H9 (cell line): ENCODE measurements around the gene RUBCN. TPM values are rescaled to one million over a fixed set of nuclear protein-coding genes. Genes with fewer than 3 reads are reported as not detected.
A peak's percentile ranks its signal among the peaks of the same experiment; 100 is the strongest.

Experiments
- DNase-seq: peaks from one replicate; pipeline ENCODE4 v3.0.0-alpha.2; 2017
- H2AFZ ChIP-seq: one replicate; pipeline ENCODE4 v1.6.1; 2013; ENCODE audit warnings: mild to moderate bottlenecking, low read length, control low read depth, moderate library complexity
- H2AK5ac ChIP-seq: 2 replicates; pipeline ENCODE4 v1.6.1; 2013; ENCODE audit warnings: low read length, control low read depth, mixed read lengths; ENCODE audit not compliant: insufficient read length
- H2BK120ac ChIP-seq: one replicate; pipeline ENCODE4 v1.6.1; 2013; ENCODE audit warnings: low read depth, mild to moderate bottlenecking, low read length, control low read depth, inconsistent platforms; ENCODE audit not compliant: poor library complexity, severe bottlenecking
- H2BK12ac ChIP-seq: 2 replicates; pipeline ENCODE4 v1.6.1; 2013; ENCODE audit warnings: low read length, control low read depth, mixed read lengths, low read depth; ENCODE audit not compliant: insufficient read length
- H2BK15ac ChIP-seq: 2 replicates; pipeline ENCODE4 v1.6.1; 2013; ENCODE audit warnings: low read depth, low read length, control low read depth
- H2BK20ac ChIP-seq: one replicate; pipeline ENCODE4 v1.6.1; 2013; ENCODE audit warnings: low read depth, mild to moderate bottlenecking, low read length, control low read depth, inconsistent platforms; ENCODE audit not compliant: poor library complexity, severe bottlenecking
- H2BK5ac ChIP-seq: 2 replicates; pipeline ENCODE4 v1.6.1; 2013; ENCODE audit warnings: low read length, control low read depth, mixed read lengths; ENCODE audit not compliant: insufficient read length
- H3K14ac ChIP-seq: 2 replicates; pipeline ENCODE4 v1.6.1; 2013; ENCODE audit warnings: low read length, control low read depth; ENCODE audit not compliant: insufficient read depth
- H3K18ac ChIP-seq: 2 replicates; pipeline ENCODE4 v1.6.1; 2013; ENCODE audit warnings: low read depth, mild to moderate bottlenecking, mixed read lengths, low read length, control low read depth; ENCODE audit not compliant: insufficient read length
- H3K23ac ChIP-seq: 2 replicates; pipeline ENCODE4 v1.6.1; 2013; ENCODE audit warnings: low read length, control low read depth, mixed read lengths, low read depth; ENCODE audit not compliant: insufficient read length
- H3K23me2 ChIP-seq: 2 replicates; pipeline ENCODE4 v1.6.1; 2013; ENCODE audit warnings: low read depth, mild to moderate bottlenecking, mixed read lengths, low read length, control low read depth; ENCODE audit not compliant: insufficient read length, poor library complexity, severe bottlenecking
- H3K27ac ChIP-seq: 2 replicates; pipeline ENCODE4 v1.5.1; 2013; ENCODE audit warnings: low read length, control low read depth, mixed read lengths, low read depth; ENCODE audit not compliant: insufficient read length
- H3K27me3 ChIP-seq: 2 replicates; pipeline ENCODE4 v1.6.1; 2013; ENCODE audit warnings: low read length, control low read depth, inconsistent platforms; ENCODE audit not compliant: insufficient read depth
- H3K4ac ChIP-seq: 2 replicates; pipeline ENCODE4 v1.6.1; 2013; ENCODE audit warnings: low read depth, mild to moderate bottlenecking, control low read depth, inconsistent platforms, low read length, moderate library complexity
- H3K4me1 ChIP-seq: 2 replicates; pipeline ENCODE4 v1.6.1; 2013; ENCODE audit warnings: low read length, control low read depth, inconsistent platforms; ENCODE audit not compliant: insufficient read depth
- H3K4me2 ChIP-seq: 2 replicates; pipeline ENCODE4 v1.6.1; 2013; ENCODE audit warnings: low read length, control low read depth, mixed read lengths; ENCODE audit not compliant: insufficient read length, insufficient read depth
- H3K56ac ChIP-seq: 2 replicates; pipeline ENCODE4 v1.6.1; 2013; ENCODE audit warnings: low read depth, mild to moderate bottlenecking, mixed read lengths, low read length, control low read depth; ENCODE audit not compliant: insufficient read length
- H3K79me1 ChIP-seq: 2 replicates; pipeline ENCODE4 v1.6.1; 2013; ENCODE audit warnings: low read depth, mild to moderate bottlenecking, moderate library complexity, low read length, control low read depth, inconsistent platforms; ENCODE audit not compliant: insufficient read depth, poor library complexity, severe bottlenecking
- H3K79me2 ChIP-seq: 2 replicates; pipeline ENCODE4 v1.6.1; 2013; ENCODE audit warnings: low read length, control low read depth, inconsistent platforms; ENCODE audit not compliant: insufficient read depth
- H3K9ac ChIP-seq: 2 replicates; pipeline ENCODE4 v1.6.1; 2013; ENCODE audit warnings: low read length, control low read depth, mixed read lengths; ENCODE audit not compliant: insufficient read length; ENCODE audit errors: extremely low read depth
- H3K9me3 ChIP-seq: one replicate; pipeline ENCODE4 v1.6.1; 2013; ENCODE audit warnings: low read depth, low read length, inconsistent platforms; ENCODE audit not compliant: control insufficient read depth
- H3T11ph ChIP-seq: one replicate; pipeline ENCODE4 v1.6.1; 2013; ENCODE audit warnings: mild to moderate bottlenecking, low read length, control low read depth, inconsistent platforms
- H4K20me1 ChIP-seq: one replicate; pipeline ENCODE4 v1.6.1; 2013; ENCODE audit not compliant: control insufficient read depth, insufficient read length, insufficient read depth
- H4K5ac ChIP-seq: 2 replicates; pipeline ENCODE4 v1.6.1; 2013; ENCODE audit warnings: low read depth, mild to moderate bottlenecking, mixed read lengths, low read length, control low read depth; ENCODE audit not compliant: insufficient read length
- H4K8ac ChIP-seq: replicated peaks from 2 replicates; pipeline ENCODE4 v1.6.1; 2013; ENCODE audit warnings: low read length, control low read depth, mixed read lengths, low read depth; ENCODE audit not compliant: insufficient read length
- H4K91ac ChIP-seq: 2 replicates; pipeline ENCODE4 v1.6.1; 2013; ENCODE audit warnings: low read depth, mild to moderate bottlenecking, moderate library complexity, mixed read lengths, low read length, control low read depth; ENCODE audit not compliant: insufficient read length
- H3K27ac Mint-ChIP-seq, 3 experiments: 2 replicates in 2 of 3; 3 replicates in 1 of 3; pipeline ENCODE4 v1.8.0; 2020 to 2021; ENCODE audit warnings: mixed read lengths in 3 of 3, mild to moderate bottlenecking in 1 of 3, moderate library complexity in 1 of 3
- H3K27me3 Mint-ChIP-seq: 2 replicates; pipeline ENCODE4 v1.8.0; 2021; ENCODE audit warnings: low read depth, mild to moderate bottlenecking, moderate library complexity, mixed read lengths
- H3K36me3 Mint-ChIP-seq, 3 experiments: 2 replicates in 2 of 3; 3 replicates in 1 of 3; pipeline ENCODE4 v1.8.0; 2020 to 2021; ENCODE audit warnings: low read depth in 3 of 3, mixed read lengths in 3 of 3; ENCODE audit not compliant: insufficient read depth in 1 of 3
- H3K4me1 Mint-ChIP-seq, 2 experiments: 2 replicates each; pipeline ENCODE4 v1.8.0; 2020; ENCODE audit warnings: mixed read lengths in 2 of 2
- H3K4me3 Mint-ChIP-seq, 2 experiments: 2 replicates in 1 of 2; 3 replicates in 1 of 2; pipeline ENCODE4 v1.8.0; 2020 to 2021; ENCODE audit warnings: mild to moderate bottlenecking in 2 of 2, mixed read lengths in 2 of 2, moderate library complexity in 1 of 2
- H3K9me3 Mint-ChIP-seq, 2 experiments: 2 replicates in 1 of 2; 3 replicates in 1 of 2; pipeline ENCODE4 v1.8.0; 2020; ENCODE audit warnings: mild to moderate bottlenecking in 2 of 2, mixed read lengths in 2 of 2, moderate library complexity in 1 of 2
- WGBS: extraction: QIAGEN DNeasy Blood & Tissue Kit; methylation state at CpG from one replicate; pipeline ENCODE4 v1.1.7; 2013; ENCODE audit warnings: missing lambda C conversion rate, low lambda C conversion rate, mixed read lengths; ENCODE audit not compliant: insufficient read length; ENCODE audit errors: extremely low coverage; 5-methylcytosine and 5-hydroxymethylcytosine counted together
- long read RNA-seq: library from polyadenylated mRNA; unstranded; transcript quantifications from one replicate; pipeline ENCODE4 v2.0.0, GENCODE V29; 2020
- total RNA-seq: library from RNA; stranded (reverse); gene quantifications from 2 replicates; pipeline ENCODE4 v1.2.1, GENCODE V29; 2021
- TF ChIP-seq, protein P1 (sequence below): fragments of 200-600 bp; sonication (generic); conservative IDR thresholded peaks from 3 replicates; pipeline ENCODE4 v1.8.0; 2021; ENCODE audit warnings: antibody characterized with exemption, mild to moderate bottlenecking

The RUBCN gene
- total RNA-seq, result 17.7 and 18.7 TPM in 2 replicates
- long read RNA-seq, partial matches to known transcripts, result 4 of 7 reads
- long read RNA-seq, other reads (novel, unspliced or antisense), result 2 of 7 reads

GRCh38 chr3:197736491-197737318, at the start of gene RUBCN:
RUBCN (minus strand) TSS chr3:197736904; CDS start chr3:197736719, 185 bp downstream.
- Mint-ChIP-seq H3K27ac (peak within 1 kb of the TSS; percentile 68 to 80 (median 72); a peak in 6 of 7 replicates), H3K27me3 (no peaks in the 10 kb centered on the region), H3K4me1 (peaks cover 13 to 14% of the 10 kb centered on the region in 2 experiments), H3K4me3 (peak within 1 kb of the TSS; percentile 84 to 91), H3K9me3 (peaks cover 0 to 2% of the 10 kb centered on the region in 2 experiments; a peak in 2 of 5 replicates), H3K36me3 (peaks cover 0 to 4% (median 3%) of the 10 kb centered on the region in 3 experiments; a peak in 1 of 7 replicates)
- Histone ChIP-seq H3K4ac (no peak within 1 kb of the TSS), H3K23me2 (peaks cover 10% of the 10 kb centered on the region), H2BK5ac (no peak within 1 kb of the TSS), H3K79me2 (no peaks in the 10 kb centered on the region), H3K79me1 (no peaks in the 10 kb centered on the region), H3K27me3 (no peaks in the 10 kb centered on the region), H2BK20ac (no peak within 1 kb of the TSS), H3K23ac (no peak within 1 kb of the TSS), H3K56ac (no peak within 1 kb of the TSS), H3K18ac (peak within 1 kb of the TSS; percentile 44), H2BK15ac (no peak within 1 kb of the TSS), H2BK12ac (no peak within 1 kb of the TSS), H2AK5ac (no peak within 1 kb of the TSS), H4K5ac (no peak within 1 kb of the TSS), H3K9me3 (no peaks in the 10 kb centered on the region), H4K20me1 (peaks cover 2% of the 10 kb centered on the region), H3K27ac (no peak within 1 kb of the TSS), H2AFZ (no peak within 1 kb of the TSS), H4K8ac (no peak within 1 kb of the TSS), H3K4me1 (no peaks in the 10 kb centered on the region), H3K9ac (peak within 1 kb of the TSS; percentile 81), H2BK120ac (no peak within 1 kb of the TSS), H4K91ac (no peak within 1 kb of the TSS), H3K14ac (peak within 1 kb of the TSS; percentile 72; the same call in 1 of the 2 replicates), H3K4me2 (peak within 1 kb of the TSS; percentile 99), H3T11ph (no peak within 1 kb of the TSS)
- peak; percentile 98 for DNase-seq
- TF ChIP-seq, protein P1, sequence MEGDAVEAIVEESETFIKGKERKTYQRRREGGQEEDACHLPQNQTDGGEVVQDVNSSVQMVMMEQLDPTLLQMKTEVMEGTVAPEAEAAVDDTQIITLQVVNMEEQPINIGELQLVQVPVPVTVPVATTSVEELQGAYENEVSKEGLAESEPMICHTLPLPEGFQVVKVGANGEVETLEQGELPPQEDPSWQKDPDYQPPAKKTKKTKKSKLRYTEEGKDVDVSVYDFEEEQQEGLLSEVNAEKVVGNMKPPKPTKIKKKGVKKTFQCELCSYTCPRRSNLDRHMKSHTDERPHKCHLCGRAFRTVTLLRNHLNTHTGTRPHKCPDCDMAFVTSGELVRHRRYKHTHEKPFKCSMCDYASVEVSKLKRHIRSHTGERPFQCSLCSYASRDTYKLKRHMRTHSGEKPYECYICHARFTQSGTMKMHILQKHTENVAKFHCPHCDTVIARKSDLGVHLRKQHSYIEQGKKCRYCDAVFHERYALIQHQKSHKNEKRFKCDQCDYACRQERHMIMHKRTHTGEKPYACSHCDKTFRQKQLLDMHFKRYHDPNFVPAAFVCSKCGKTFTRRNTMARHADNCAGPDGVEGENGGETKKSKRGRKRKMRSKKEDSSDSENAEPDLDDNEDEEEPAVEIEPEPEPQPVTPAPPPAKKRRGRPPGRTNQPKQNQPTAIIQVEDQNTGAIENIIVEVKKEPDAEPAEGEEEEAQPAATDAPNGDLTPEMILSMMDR, result no peak
- no CpG with 5 or more reads among the region's 92 CpGs for WGBS
